Hepatocyte (in vitro differentiated cells): Measurements from ENCODE around the gene SERPINB6.

Experiments used
- EZH2 ChIP-seq: fragments of 200-600 bp; sonication (generic); IDR thresholded peaks from 2 replicates; pipeline ENCODE4 v1.6.1; 2016; ENCODE audit warnings: antibody characterized with exemption, mild to moderate bottlenecking, borderline replicate concordance
- EZH2phosphoT487 ChIP-seq: fragments of 200-600 bp; sonication (generic); IDR thresholded peaks from one replicate; pipeline ENCODE4 v1.6.1; 2018; ENCODE audit warnings: antibody characterized with exemption, mild to moderate bottlenecking, low read depth, moderate library complexity; ENCODE audit not compliant: unreplicated experiment, severe bottlenecking
- TF ChIP-seq, protein P1 (sequence below): fragments of 200-600 bp; sonication (generic); IDR thresholded peaks from 2 replicates; pipeline ENCODE4 v1.5.1; 2016; ENCODE audit warnings: antibody characterized with exemption, mild to moderate bottlenecking; ENCODE audit not compliant: poor library complexity

DNA sequence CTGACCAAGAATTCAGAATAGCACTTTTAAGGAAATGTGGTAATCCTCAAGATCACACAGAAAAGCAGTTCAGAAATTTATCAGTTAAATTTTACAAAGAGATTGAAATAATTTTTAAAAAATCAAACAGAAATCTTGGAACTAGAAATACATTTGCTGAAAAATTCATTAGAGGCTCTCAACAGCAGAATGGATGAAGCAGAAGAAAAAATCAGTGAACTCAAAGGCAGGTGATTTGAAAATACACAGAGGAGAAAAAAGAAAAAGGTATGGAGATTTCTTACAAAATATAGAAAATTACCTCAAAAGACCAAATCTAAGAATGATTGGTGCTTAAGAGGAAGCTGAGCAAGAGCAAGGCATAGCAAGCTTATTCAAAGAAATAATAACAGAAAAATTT lies 39.8 kb upstream of the SERPINB6 start:
- TF ChIP-seq, protein P1, sequence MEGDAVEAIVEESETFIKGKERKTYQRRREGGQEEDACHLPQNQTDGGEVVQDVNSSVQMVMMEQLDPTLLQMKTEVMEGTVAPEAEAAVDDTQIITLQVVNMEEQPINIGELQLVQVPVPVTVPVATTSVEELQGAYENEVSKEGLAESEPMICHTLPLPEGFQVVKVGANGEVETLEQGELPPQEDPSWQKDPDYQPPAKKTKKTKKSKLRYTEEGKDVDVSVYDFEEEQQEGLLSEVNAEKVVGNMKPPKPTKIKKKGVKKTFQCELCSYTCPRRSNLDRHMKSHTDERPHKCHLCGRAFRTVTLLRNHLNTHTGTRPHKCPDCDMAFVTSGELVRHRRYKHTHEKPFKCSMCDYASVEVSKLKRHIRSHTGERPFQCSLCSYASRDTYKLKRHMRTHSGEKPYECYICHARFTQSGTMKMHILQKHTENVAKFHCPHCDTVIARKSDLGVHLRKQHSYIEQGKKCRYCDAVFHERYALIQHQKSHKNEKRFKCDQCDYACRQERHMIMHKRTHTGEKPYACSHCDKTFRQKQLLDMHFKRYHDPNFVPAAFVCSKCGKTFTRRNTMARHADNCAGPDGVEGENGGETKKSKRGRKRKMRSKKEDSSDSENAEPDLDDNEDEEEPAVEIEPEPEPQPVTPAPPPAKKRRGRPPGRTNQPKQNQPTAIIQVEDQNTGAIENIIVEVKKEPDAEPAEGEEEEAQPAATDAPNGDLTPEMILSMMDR: no peak
- TF ChIP-seq EZH2 (no peak), EZH2phosphoT487 (no peak)
